SK-N-SH (cell line): Measurements from ENCODE around the gene FMNL2. TPM values are rescaled to one million over a fixed set of nuclear protein-coding genes. Genes with fewer than 3 reads are reported as not detected.

Source experiments
- CTCF ChIA-PET: fragments of 300-600, 350-600 bp; formaldehyde crosslinking; extraction: SDS; loops from one replicate; lab custom pipeline; 2021; lab: Yijun Ruan, JAX
- POLR2A ChIA-PET: fragments of 350-600 bp; sonication (Branson Sonifier 250); formaldehyde crosslinking; extraction: SDS; loops from one replicate; lab custom pipeline; 2020; ENCODE audit warnings: antibody characterized with exemption, inconsistent platforms; lab: Yijun Ruan, JAX
- DNase-seq: peaks from one replicate; pipeline ENCODE4 v3.0.0; 2012
- H2AFZ ChIP-seq: fragments of 200-600 bp; sonication (generic); 2 replicates; pipeline ENCODE4 v1.8.1; 2016; ENCODE audit warnings: antibody characterized with exemption, mild to moderate bottlenecking, low read depth
- H3F3A ChIP-seq: fragments of 200-600 bp; sonication (generic); replicated peaks from 2 replicates; pipeline ENCODE3; 2016; ENCODE audit warnings: antibody characterized with exemption, mild to moderate bottlenecking; ENCODE audit not compliant: insufficient read depth
- H3K27ac ChIP-seq, 2 experiments: fragments of 200-500 bp in 1 of 2; fragments of 200-600 bp in 1 of 2; sonication (Bioruptor generic) in 1 of 2; sonication (generic), shearing (Covaris generic) in 1 of 2; 2 replicates each; pipeline versions ENCODE4 v1.5.1 to v1.6.1; 2014 to 2016; ENCODE audit warnings: low read depth in 2 of 2, inconsistent platforms in 1 of 2, low read length in 1 of 2, mild to moderate bottlenecking in 1 of 2, mixed read lengths in 1 of 2
- H3K27me3 ChIP-seq: fragments of 200-600 bp; sonication (generic), shearing (Covaris generic); 2 replicates; pipeline ENCODE4 v1.6.1; 2016; ENCODE audit warnings: mixed run types; ENCODE audit not compliant: insufficient read depth
- H3K36me3 ChIP-seq, 2 experiments: fragments of 200-500 bp in 1 of 2; fragments of 200-600 bp in 1 of 2; sonication (Bioruptor generic) in 1 of 2; sonication (generic) in 1 of 2; replicated peaks in 1 of 2; 2 replicates each; pipeline versions ENCODE3 to v1.5.1; 2014 to 2016; ENCODE audit warnings: low read length in 1 of 2, mild to moderate bottlenecking in 1 of 2; ENCODE audit not compliant: insufficient read depth in 2 of 2, control insufficient read depth in 1 of 2
- H3K4me1 ChIP-seq, 2 experiments: fragments of 200-500 bp in 1 of 2; fragments of 200-600 bp in 1 of 2; sonication (Bioruptor generic) in 1 of 2; sonication (generic), shearing (Covaris generic) in 1 of 2; 2 replicates each; pipeline versions ENCODE4 v1.5.1 to v1.6.1; 2014 to 2016; ENCODE audit warnings: low read depth in 1 of 2, low read length in 1 of 2, mixed run types in 1 of 2; ENCODE audit not compliant: insufficient read depth in 2 of 2, control insufficient read depth in 1 of 2
- H3K4me2 ChIP-seq: fragments of 200-600 bp; sonication (generic), shearing (Covaris generic); 2 replicates; pipeline ENCODE4 v1.6.1; 2017; ENCODE audit warnings: mixed run types
- H3K4me3 ChIP-seq, 2 experiments: fragments of 200-500 bp in 1 of 2; fragments of 200-600 bp in 1 of 2; sonication (Bioruptor generic) in 1 of 2; sonication (generic), shearing (Covaris generic) in 1 of 2; 2 replicates each; pipeline versions ENCODE4 v1.5.1 to v1.8.1; 2014 to 2016; ENCODE audit warnings: low read depth in 2 of 2, inconsistent platforms in 1 of 2, low read length in 1 of 2, mild to moderate bottlenecking in 1 of 2, mixed read lengths in 1 of 2, moderate library complexity in 1 of 2
- H3K79me2 ChIP-seq: fragments of 200-600 bp; sonication (generic); 2 replicates; pipeline ENCODE4 v1.8.1; 2017; ENCODE audit warnings: mild to moderate bottlenecking; ENCODE audit not compliant: insufficient read depth
- H3K9ac ChIP-seq: fragments of 200-600 bp; sonication (generic); 2 replicates; pipeline ENCODE4 v1.6.1; 2017; ENCODE audit warnings: mixed run types
- H3K9me2 ChIP-seq: fragments of 200-600 bp; sonication (generic); 2 replicates; pipeline ENCODE4 v1.6.1; 2017; ENCODE audit warnings: mixed run types
- H3K9me3 ChIP-seq: fragments of 200-600 bp; sonication (generic); 2 replicates; pipeline ENCODE4 v1.6.1; 2017; ENCODE audit warnings: mixed run types, mild to moderate bottlenecking, moderate library complexity
- H4K20me1 ChIP-seq: fragments of 200-600 bp; sonication (generic); 2 replicates; pipeline ENCODE4 v1.6.1; 2017; ENCODE audit warnings: mild to moderate bottlenecking, mixed run types; ENCODE audit not compliant: insufficient read depth
- EP300 ChIP-seq, 2 experiments: IDR thresholded peaks; 2 replicates each; pipeline versions ENCODE4 v1.4.0 to v1.6.1; 2012; ENCODE audit warnings: borderline replicate concordance in 1 of 2, low read depth in 1 of 2, low read length in 1 of 2
- EZH2phosphoT487 ChIP-seq: fragments of 200-600 bp; sonication (generic); IDR thresholded peaks from 2 replicates; pipeline ENCODE4 v1.6.1; 2017; ENCODE audit warnings: low read depth, mixed run types, mild to moderate bottlenecking, antibody characterized with exemption, moderate library complexity, borderline replicate concordance
- FOSL2 ChIP-seq: IDR thresholded peaks from 2 replicates; pipeline ENCODE4 v1.4.0; 2012; ENCODE audit warnings: low read depth, mild to moderate bottlenecking, moderate library complexity, borderline replicate concordance
- JUND ChIP-seq: IDR thresholded peaks from 2 replicates; pipeline ENCODE4 v1.4.0; 2012
- MAX ChIP-seq: IDR thresholded peaks from 2 replicates; pipeline ENCODE4 v1.4.0; 2012; ENCODE audit warnings: low read depth
- PBX3 ChIP-seq: IDR thresholded peaks from 2 replicates; pipeline ENCODE4; 2012
- SIN3A ChIP-seq: IDR thresholded peaks from 2 replicates; pipeline ENCODE4 v1.6.1; 2012; ENCODE audit warnings: low read depth, mild to moderate bottlenecking, low read length, moderate library complexity, borderline replicate concordance
- TAF1 ChIP-seq: IDR thresholded peaks from 2 replicates; pipeline ENCODE4 v1.6.1; 2012; ENCODE audit warnings: low read depth, mild to moderate bottlenecking, low read length, moderate library complexity, borderline replicate concordance
- TCF12 ChIP-seq: IDR thresholded peaks from 2 replicates; pipeline ENCODE4 v1.4.0; 2012
- USF1 ChIP-seq: IDR thresholded peaks from 2 replicates; pipeline ENCODE4 v1.4.0; 2012; ENCODE audit warnings: low read depth, borderline replicate concordance
- WGBS: methylation state at CpG from one replicate; pipeline ENCODE4 v1.1.6; 2017; ENCODE audit warnings: low lambda C conversion rate; 5-methylcytosine and 5-hydroxymethylcytosine counted together
- polyA plus RNA-seq, 3 experiments: library from polyadenylated mRNA; depleted of rRNA; stranded (reverse); fragments of >200 nt; gene quantifications; 2 replicates each; pipeline ENCODE4 v1.2.3, GENCODE V29; 2012

FMNL2 gene
- polyA plus RNA-seq, 1 of the 3 experiments (the other 2 are of a cell fraction) = 14.5 TPM

GRCh38 chr2:152548996-152549395, 214.0 kb downstream of the FMNL2 start:
- Histone ChIP-seq H3K9me2 (no peaks in the 10 kb centered on the region), H3K27ac (no peak overlapping the region), H4K20me1 (no peaks in the 10 kb centered on the region), H2AFZ (no peak overlapping the region), H3K4me1 (peaks cover 4 to 10% of the 10 kb centered on the region in 2 experiments), H3K9ac (no peak overlapping the region), H3K27me3 (no peaks in the 10 kb centered on the region), H3K36me3 (no peaks in the 10 kb centered on the region), H3K9me3 (no peaks in the 10 kb centered on the region), H3F3A (peaks cover 7% of the 10 kb centered on the region), H3K79me2 (no peaks in the 10 kb centered on the region), H3K4me3 (no peak overlapping the region), H3K4me2 (no peak overlapping the region)
- TF ChIP-seq USF1 (no peak), TAF1 (no peak), PBX3 (0 out of 2 replicates have a peak, but pooled peaks have one; percentile 19), JUND (peak; percentile 23; the same call in 1 of the 2 replicates), FOSL2 (peak; percentile 25; the same call in 1 of the 2 replicates), TCF12 (peak; percentile 32; the same call in 1 of the 2 replicates)
- POLR2A ChIA-PET = no interaction called here
- 96% methylated on average over 3 of the region's 3 CpGs for WGBS
- DNase-seq = no peak
- CTCF ChIA-PET = interaction anchor here (0.9 to 1.5 kb wide), 2 partner anchors 9 to 25 kb away, joined by 3 read pairs; no protein-coding TSS in a partner anchor

- Histone ChIP-seq H2AFZ (no peak overlapping the region), H3K36me3 (no peaks in the 10 kb centered on the region), H4K20me1 (no peaks in the 10 kb centered on the region), H3K9me2 (no peaks in the 10 kb centered on the region), H3K4me1 (peaks cover 4 to 5% of the 10 kb centered on the region in 2 experiments; a peak in 3 of 4 replicates)
- DNase-seq = no peak
- CTCF ChIA-PET = interaction anchor here (0.9 kb wide), 1 partner anchor 9 kb away, joined by 3 read pairs; no protein-coding TSS in a partner anchor
- no peak for TF ChIP-seq PBX3
- TF ChIP-seq EZH2phosphoT487 = no peak
- no peak for TF ChIP-seq EP300 (IDR thresholded peaks at IDR 0.05; ENCODE audit: borderline replicate concordance in 1 of 2, low read depth in 1 of 2, low read length in 1 of 2)
- no peak for TF ChIP-seq SIN3A
- no peak for TF ChIP-seq MAX
- TF ChIP-seq, all 33 proteins: peak for 0
- POLR2A ChIA-PET = no interaction called here
- Histone ChIP-seq H3F3A (peaks cover 4% of the 10 kb centered on the region), H3K9ac (no peak overlapping the region), H3K27ac (no peak overlapping the region), H3K4me2 (no peak overlapping the region), H3K4me3 (no peak overlapping the region), H3K9me3 (no peaks in the 10 kb centered on the region), H3K27me3 (no peaks in the 10 kb centered on the region), H3K79me2 (no peaks in the 10 kb centered on the region)
- 77% methylated on average over 2 of the region's 2 CpGs for WGBS
Observed at GRCh38 chr2:152549423-152549822, 214.4 kb downstream of the FMNL2 start.
